Panc1 (cell line): ENCODE data around the gene TMPRSS3. TPM values are rescaled to one million over a fixed set of nuclear protein-coding genes. Genes with fewer than 3 reads are reported as not detected.

Experiments
- ATAC-seq: fragments of 200-7000 bp; cut with Tn5 transposase; 2 replicates; pipeline ENCODE4 v1.9.1; 2020; ENCODE audit warnings: mild to moderate bottlenecking, moderate library complexity
- BruUV-seq: library from RNA; stranded (reverse); fragments of 400-500 nt; replicated peaks from 2 replicates; lab custom pipeline; 2021; lab: Mats Ljungman, UMichigan
- CTCF ChIA-PET: fragments of 300-600 bp; sonication (Branson Sonifier 250); formaldehyde crosslinking; loops from one replicate; lab custom pipeline; 2022; ENCODE audit warnings: antibody characterized with exemption; lab: Charles Lee
- POLR2A ChIA-PET: fragments of 300-600 bp; sonication (Branson Sonifier 250); formaldehyde crosslinking; loops from one replicate; lab custom pipeline; 2022; ENCODE audit warnings: antibody characterized with exemption; lab: Charles Lee
- DNase-seq: peaks from one replicate; pipeline ENCODE4 v3.0.0-alpha.2; 2010; ENCODE audit warnings: low read depth, low spot score
- H3K27ac ChIP-seq: 2 replicates; pipeline ENCODE4 v1.5.1; 2011; ENCODE audit warnings: mild to moderate bottlenecking, low read length, inconsistent platforms
- H3K27me3 ChIP-seq: fragments of 200-500 bp; sonication (Bioruptor generic); 2 replicates; pipeline ENCODE4 v1.6.0; 2014; ENCODE audit warnings: low read length, inconsistent platforms; ENCODE audit not compliant: control insufficient read depth, insufficient read depth
- H3K36me3 ChIP-seq: fragments of 200-500 bp; sonication (Bioruptor generic); 2 replicates; pipeline ENCODE4 v1.5.1; 2014; ENCODE audit warnings: inconsistent platforms, mild to moderate bottlenecking, low read length, moderate library complexity; ENCODE audit not compliant: control insufficient read depth, insufficient read depth
- H3K4me1 ChIP-seq: 2 replicates; pipeline ENCODE4 v1.5.1; 2011; ENCODE audit warnings: inconsistent platforms, mild to moderate bottlenecking, low read length, moderate library complexity; ENCODE audit not compliant: control insufficient read depth, insufficient read depth
- H3K4me3 ChIP-seq, 2 experiments: 2 replicates each; pipeline ENCODE4 v1.5.1; 2011 to 2012; ENCODE audit warnings: low read depth in 2 of 2, low read length in 2 of 2, mild to moderate bottlenecking in 2 of 2, inconsistent platforms in 1 of 2, moderate library complexity in 1 of 2
- H3K9me3 ChIP-seq: fragments of 200-500 bp; sonication (Bioruptor generic); 2 replicates; pipeline ENCODE4 v1.5.1; 2014; ENCODE audit warnings: low read depth, mild to moderate bottlenecking, inconsistent platforms, low read length, moderate library complexity; ENCODE audit not compliant: control insufficient read depth, insufficient read depth
- POLR2AphosphoS5 ChIP-seq: IDR thresholded peaks from 2 replicates; pipeline ENCODE4 v1.6.1; 2012; ENCODE audit warnings: mild to moderate bottlenecking, low read depth, low read length, moderate library complexity
- SIN3A ChIP-seq: IDR thresholded peaks from 2 replicates; pipeline ENCODE4 v1.6.1; 2012; ENCODE audit warnings: low read depth, mild to moderate bottlenecking, low read length, moderate library complexity, borderline replicate concordance; ENCODE audit not compliant: insufficient read depth
- TCF7L2 ChIP-seq: IDR thresholded peaks from 2 replicates; pipeline ENCODE4 v1.6.1; 2011; ENCODE audit warnings: mild to moderate bottlenecking, low read depth, low read length, inconsistent platforms
- in situ Hi-C: cut with HindIII; loops from 2 replicates; pipeline ENCODE4 v1.10.0; 2016; ENCODE audit warnings: low sequenced_read_pairs, low pct_unique_long_range_greater_than_20kb
- intact Hi-C: fragments of 100-400 bp; cut with micrococcal nuclease; formaldehyde crosslinking; loops from one replicate; pipeline ENCODE4 v1.10.0; 2022; ENCODE audit not compliant: unreplicated experiment
- total RNA-seq: library from RNA; stranded (reverse); gene quantifications from one replicate; pipeline ENCODE4 v1.2.1, GENCODE V29; 2021; ENCODE audit not compliant: unreplicated experiment
- TF ChIP-seq, protein P1 (sequence below), 2 experiments: IDR thresholded peaks; 2 replicates each; pipeline ENCODE4 v1.6.1; 2011 to 2012; ENCODE audit warnings: low read depth in 2 of 2, control low read depth in 1 of 2, low read length in 1 of 2, mild to moderate bottlenecking in 1 of 2, moderate library complexity in 1 of 2; ENCODE audit not compliant: insufficient read depth in 1 of 2

The TMPRSS3 gene
- total RNA-seq, 1 experiment from 2014 or later, result not detected

GRCh38 chr21:42397746-42398394, 2.0 kb upstream of the TMPRSS3 start:
- BruUV-seq, result no TSS peak
- no peaks in the 10 kb centered on the region; the same call in 1 of the 2 replicates for H3K27me3 ChIP-seq
- no peak overlapping the region for H3K4me3 ChIP-seq
- intact Hi-C loops, result no loop called here
- no peaks in the 10 kb centered on the region for H3K9me3 ChIP-seq
- in situ Hi-C loops, result no loop called here
- TF ChIP-seq POLR2AphosphoS5 (no peak), SIN3A (no peak)
- TF ChIP-seq, protein P1, sequence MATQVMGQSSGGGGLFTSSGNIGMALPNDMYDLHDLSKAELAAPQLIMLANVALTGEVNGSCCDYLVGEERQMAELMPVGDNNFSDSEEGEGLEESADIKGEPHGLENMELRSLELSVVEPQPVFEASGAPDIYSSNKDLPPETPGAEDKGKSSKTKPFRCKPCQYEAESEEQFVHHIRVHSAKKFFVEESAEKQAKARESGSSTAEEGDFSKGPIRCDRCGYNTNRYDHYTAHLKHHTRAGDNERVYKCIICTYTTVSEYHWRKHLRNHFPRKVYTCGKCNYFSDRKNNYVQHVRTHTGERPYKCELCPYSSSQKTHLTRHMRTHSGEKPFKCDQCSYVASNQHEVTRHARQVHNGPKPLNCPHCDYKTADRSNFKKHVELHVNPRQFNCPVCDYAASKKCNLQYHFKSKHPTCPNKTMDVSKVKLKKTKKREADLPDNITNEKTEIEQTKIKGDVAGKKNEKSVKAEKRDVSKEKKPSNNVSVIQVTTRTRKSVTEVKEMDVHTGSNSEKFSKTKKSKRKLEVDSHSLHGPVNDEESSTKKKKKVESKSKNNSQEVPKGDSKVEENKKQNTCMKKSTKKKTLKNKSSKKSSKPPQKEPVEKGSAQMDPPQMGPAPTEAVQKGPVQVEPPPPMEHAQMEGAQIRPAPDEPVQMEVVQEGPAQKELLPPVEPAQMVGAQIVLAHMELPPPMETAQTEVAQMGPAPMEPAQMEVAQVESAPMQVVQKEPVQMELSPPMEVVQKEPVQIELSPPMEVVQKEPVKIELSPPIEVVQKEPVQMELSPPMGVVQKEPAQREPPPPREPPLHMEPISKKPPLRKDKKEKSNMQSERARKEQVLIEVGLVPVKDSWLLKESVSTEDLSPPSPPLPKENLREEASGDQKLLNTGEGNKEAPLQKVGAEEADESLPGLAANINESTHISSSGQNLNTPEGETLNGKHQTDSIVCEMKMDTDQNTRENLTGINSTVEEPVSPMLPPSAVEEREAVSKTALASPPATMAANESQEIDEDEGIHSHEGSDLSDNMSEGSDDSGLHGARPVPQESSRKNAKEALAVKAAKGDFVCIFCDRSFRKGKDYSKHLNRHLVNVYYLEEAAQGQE (IDR thresholded peaks at IDR 0.05; ENCODE audit: insufficient read depth in 1 of 2, low read depth in 2 of 2, low read length in 1 of 2), result no peak
- no peaks in the 10 kb centered on the region for H3K36me3 ChIP-seq
- DNase-seq, result no peak
- H3K27ac ChIP-seq, result no peak overlapping the region
- no peaks in the 10 kb centered on the region for H3K4me1 ChIP-seq
- ChIA-PET POLR2A (no interaction called here), CTCF (no interaction called here)
- no peak for ATAC-seq

- intact Hi-C loops, result no loop called here
Observed at GRCh38 chr21:42396799-42397745, 1.2 kb upstream of the TMPRSS3 start.

More at GRCh38 chr21:42396799-42397745, 1.2 kb upstream of the TMPRSS3 start:
- no peak overlapping the region for H3K4me3 ChIP-seq
- H3K27ac ChIP-seq, result no peak overlapping the region
- no TSS peak for BruUV-seq
- no peaks in the 10 kb centered on the region for H3K9me3 ChIP-seq
- H3K36me3 ChIP-seq, result no peaks in the 10 kb centered on the region
- in situ Hi-C loops, result no loop called here
- no peaks in the 10 kb centered on the region; the same call in 1 of the 2 replicates for H3K27me3 ChIP-seq
- DNase-seq (no peak), ATAC-seq (no peak)
- POLR2A ChIA-PET, result no interaction called here
- TF ChIP-seq SIN3A (no peak), TCF7L2 (no peak), POLR2AphosphoS5 (no peak)
- TF ChIP-seq, protein P1 (IDR thresholded peaks at IDR 0.05; ENCODE audit: insufficient read depth in 1 of 2, low read depth in 2 of 2, low read length in 1 of 2), result no peak
- H3K4me1 ChIP-seq, result no peaks in the 10 kb centered on the region
- CTCF ChIA-PET, result interaction anchor here (0.6 kb wide), 1 partner anchor 353 kb away, joined by 3 read pairs; no protein-coding TSS in a partner anchor
